Mesenchymal stem cell (in vitro differentiated cells and primary cell): ENCODE results near the gene TMSB4X.

Experiments
- DNase-seq: peaks from one replicate; pipeline ENCODE4 v3.0.0-alpha.2; 2013
- H2AFZ ChIP-seq: one replicate; pipeline ENCODE4 v1.6.1; 2013; ENCODE audit warnings: low read depth, mild to moderate bottlenecking, control low read depth, inconsistent platforms, low read length, moderate library complexity
- H2AK5ac ChIP-seq: 2 replicates; pipeline ENCODE4 v1.6.1; 2013; ENCODE audit warnings: low read length, moderate library complexity, mild to moderate bottlenecking, inconsistent platforms; ENCODE audit not compliant: severe bottlenecking
- H2BK120ac ChIP-seq: one replicate; pipeline ENCODE4 v1.6.1; 2013; ENCODE audit warnings: low read depth, mild to moderate bottlenecking, inconsistent platforms, low read length, moderate library complexity
- H2BK12ac ChIP-seq, 2 experiments: one replicate each; pipeline ENCODE4 v1.6.1; 2013; ENCODE audit warnings: inconsistent platforms in 2 of 2, low read length in 2 of 2, mild to moderate bottlenecking in 2 of 2, moderate library complexity in 2 of 2, control low read depth in 1 of 2
- H2BK15ac ChIP-seq: one replicate; pipeline ENCODE4 v1.6.1; 2013; ENCODE audit warnings: mild to moderate bottlenecking, low read depth, inconsistent platforms; ENCODE audit not compliant: poor library complexity, severe bottlenecking
- H2BK5ac ChIP-seq: 2 replicates; pipeline ENCODE4 v1.6.1; 2013; ENCODE audit warnings: low read depth, mild to moderate bottlenecking, low read length, control low read depth, inconsistent platforms; ENCODE audit not compliant: poor library complexity, severe bottlenecking
- H3K14ac ChIP-seq, 2 experiments: one replicate each; pipeline ENCODE4 v1.6.1; 2013; ENCODE audit warnings: inconsistent platforms in 2 of 2, low read length in 2 of 2, control low read depth in 1 of 2, mild to moderate bottlenecking in 1 of 2, moderate library complexity in 1 of 2
- H3K18ac ChIP-seq, 2 experiments: one replicate each; pipeline ENCODE4 v1.6.1; 2013; ENCODE audit warnings: inconsistent platforms in 2 of 2, low read length in 2 of 2, control low read depth in 1 of 2, low read depth in 1 of 2, mild to moderate bottlenecking in 1 of 2
- H3K23ac ChIP-seq, 2 experiments: one replicate each; pipeline ENCODE4 v1.6.1; 2013; ENCODE audit warnings: inconsistent platforms in 2 of 2, low read length in 2 of 2, mild to moderate bottlenecking in 2 of 2, moderate library complexity in 2 of 2, control low read depth in 1 of 2
- H3K27ac ChIP-seq: 2 replicates; pipeline ENCODE4 v1.5.1; 2013; ENCODE audit warnings: mild to moderate bottlenecking, moderate library complexity, low read length, control low read depth, inconsistent platforms; ENCODE audit not compliant: poor library complexity, severe bottlenecking
- H3K27me3 ChIP-seq, 2 experiments: 2 replicates each; pipeline versions ENCODE4 v1.6.1 to v1.7.0; 2013; ENCODE audit warnings: low read length in 2 of 2, mild to moderate bottlenecking in 2 of 2, moderate library complexity in 2 of 2, control low read depth in 1 of 2, inconsistent platforms in 1 of 2; ENCODE audit not compliant: control insufficient read depth in 1 of 2, insufficient read depth in 1 of 2
- H3K36me3 ChIP-seq, 2 experiments: 2 replicates each; pipeline versions ENCODE4 v1.6.1 to v1.7.0; 2013; ENCODE audit warnings: low read length in 2 of 2, control low read depth in 1 of 2, inconsistent platforms in 1 of 2, low read depth in 1 of 2, mild to moderate bottlenecking in 1 of 2; ENCODE audit not compliant: insufficient read depth in 2 of 2, control insufficient read depth in 1 of 2
- H3K4ac ChIP-seq, 2 experiments: one replicate each; pipeline ENCODE4 v1.6.1; 2013; ENCODE audit warnings: inconsistent platforms in 2 of 2, low read length in 2 of 2, mild to moderate bottlenecking in 2 of 2, moderate library complexity in 2 of 2, control low read depth in 1 of 2, low read depth in 1 of 2
- H3K4me1 ChIP-seq: 2 replicates; pipeline ENCODE4 v1.6.1; 2013; ENCODE audit warnings: low read depth, low read length, control low read depth; ENCODE audit not compliant: control insufficient read depth, insufficient read depth
- H3K4me2 ChIP-seq: 2 replicates; pipeline ENCODE4 v1.6.1; 2013; ENCODE audit warnings: low read length, mild to moderate bottlenecking, inconsistent platforms; ENCODE audit not compliant: poor library complexity, severe bottlenecking
- H3K4me3 ChIP-seq, 2 experiments: 2 replicates each; pipeline versions ENCODE4 v1.5.1 to v1.7.0; 2013; ENCODE audit warnings: low read length in 2 of 2, mild to moderate bottlenecking in 2 of 2, control low read depth in 1 of 2, low read depth in 1 of 2; ENCODE audit not compliant: insufficient read depth in 1 of 2
- H3K79me1 ChIP-seq: replicated peaks from 2 replicates; pipeline ENCODE4 v1.6.1; 2013; ENCODE audit warnings: mild to moderate bottlenecking, control low read depth, low read length, inconsistent platforms; ENCODE audit not compliant: poor library complexity, severe bottlenecking
- H3K9ac ChIP-seq: 2 replicates; pipeline ENCODE4 v1.7.0; 2013; ENCODE audit warnings: mild to moderate bottlenecking, low read length, moderate library complexity
- H3K9me3 ChIP-seq: 2 replicates; pipeline ENCODE4 v1.7.0; 2013; ENCODE audit warnings: mild to moderate bottlenecking, low read length; ENCODE audit not compliant: control insufficient read depth
- H4K8ac ChIP-seq: one replicate; pipeline ENCODE4 v1.6.1; 2013; ENCODE audit warnings: inconsistent platforms, mild to moderate bottlenecking, low read length, moderate library complexity
- H4K91ac ChIP-seq: one replicate; pipeline ENCODE4 v1.6.1; 2013; ENCODE audit warnings: mild to moderate bottlenecking, low read length, inconsistent platforms
- WGBS: methylation state at CpG from one replicate; pipeline ENCODE4 v1.1.7; 2013; ENCODE audit warnings: mixed read lengths; 5-methylcytosine and 5-hydroxymethylcytosine counted together

The TMSB4X gene

GRCh38 chrX:12991575-12991974, 16.7 kb downstream of the TMSB4X start:
- no peak overlapping the region for H3K18ac ChIP-seq
- H2AK5ac ChIP-seq, result no peak overlapping the region
- H3K9ac ChIP-seq, result no peak overlapping the region
- no peak overlapping the region for H2BK12ac ChIP-seq
- H2AFZ ChIP-seq, result no peak overlapping the region
- H2BK5ac ChIP-seq, result no peak overlapping the region
- H3K14ac ChIP-seq, result no peak overlapping the region
- no peak overlapping the region for H3K4ac ChIP-seq
- H4K91ac ChIP-seq, result no peak overlapping the region
- H3K27ac ChIP-seq, result no peak overlapping the region
- peak overlapping the region; percentile 28 for H4K8ac ChIP-seq
- no peak overlapping the region for H3K4me3 ChIP-seq
- H2BK120ac ChIP-seq, result no peak overlapping the region
- H3K4me1 ChIP-seq, result no peaks in the 10 kb centered on the region
- H3K27me3 ChIP-seq, result peaks cover 0 to 12% of the 10 kb centered on the region in 2 experiments
- no peak overlapping the region for H3K23ac ChIP-seq
- no peak for DNase-seq
- H2BK15ac ChIP-seq, result no peak overlapping the region
- H3K9me3 ChIP-seq, result no peaks in the 10 kb centered on the region
- 100% methylated on average over 1 of the region's 3 CpGs for WGBS
- no peaks in the 10 kb centered on the region for H3K36me3 ChIP-seq
- H3K4me2 ChIP-seq, result no peak overlapping the region
- no peaks in the 10 kb centered on the region for H3K79me1 ChIP-seq

GRCh38 chrX:12992544-12993118, 17.7 kb downstream of the TMSB4X start:
- no peak overlapping the region for H3K23ac ChIP-seq
- no CpG with 5 or more reads among the region's 4 CpGs for WGBS
- H3K4ac ChIP-seq, result no peak overlapping the region
- H3K27ac ChIP-seq, result no peak overlapping the region
- H2AFZ ChIP-seq, result no peak overlapping the region
- DNase-seq, result no peak
- H3K4me1 ChIP-seq, result no peaks in the 10 kb centered on the region
- H3K14ac ChIP-seq, result no peak overlapping the region
- H3K4me2 ChIP-seq, result no peak overlapping the region
- H3K4me3 ChIP-seq, result no peak overlapping the region
- H3K79me1 ChIP-seq, result no peaks in the 10 kb centered on the region
- no peak overlapping the region for H3K18ac ChIP-seq
- H2AK5ac ChIP-seq, result no peak overlapping the region
- H3K36me3 ChIP-seq, result no peaks in the 10 kb centered on the region
- no peak overlapping the region for H2BK5ac ChIP-seq
- H2BK120ac ChIP-seq, result no peak overlapping the region
- H2BK15ac ChIP-seq, result no peak overlapping the region
- no peak overlapping the region for H2BK12ac ChIP-seq
- no peak overlapping the region for H3K9ac ChIP-seq
- peaks cover 0 to 13% of the 10 kb centered on the region in 2 experiments for H3K27me3 ChIP-seq
- no peak overlapping the region for H4K8ac ChIP-seq
- H3K9me3 ChIP-seq, result no peaks in the 10 kb centered on the region
- no peak overlapping the region for H4K91ac ChIP-seq

DNA sequence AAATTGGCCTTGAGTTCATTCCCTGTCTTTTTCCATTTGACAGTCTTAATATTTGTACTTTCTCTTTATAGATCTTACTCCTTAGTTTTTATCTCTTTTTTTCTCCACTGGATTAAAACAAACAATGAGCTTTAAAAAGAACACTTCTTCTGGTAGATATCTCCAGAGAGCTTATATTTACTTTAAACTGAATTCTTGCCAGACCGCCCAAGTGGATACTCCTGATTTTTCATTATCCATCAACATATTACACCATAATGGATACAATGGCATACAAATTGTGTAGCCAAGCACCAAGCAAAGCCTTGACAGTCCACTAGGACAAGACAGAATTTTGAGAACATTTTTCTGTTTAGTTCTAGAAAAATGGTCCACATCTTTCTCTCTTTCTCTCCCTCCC, 18.9 kb downstream of the TMSB4X start:
- no peak overlapping the region for H3K14ac ChIP-seq
- no peak overlapping the region for H3K23ac ChIP-seq
- no peak overlapping the region for H2AK5ac ChIP-seq
- H3K9ac ChIP-seq, result no peak overlapping the region
- H3K4ac ChIP-seq, result no peak overlapping the region
- no peak overlapping the region for H3K18ac ChIP-seq
- no peaks in the 10 kb centered on the region for H3K4me1 ChIP-seq
- no peaks in the 10 kb centered on the region for H3K36me3 ChIP-seq
- H3K27ac ChIP-seq, result no peak overlapping the region
- no peak overlapping the region for H2BK12ac ChIP-seq
- no peak overlapping the region for H4K91ac ChIP-seq
- no peak overlapping the region for H3K4me2 ChIP-seq
- 100% methylated on average over 1 of the region's 1 CpG for WGBS
- H2BK5ac ChIP-seq, result no peak overlapping the region
- no peak overlapping the region for H2AFZ ChIP-seq
- no peak overlapping the region for H3K4me3 ChIP-seq
- no peak overlapping the region for H2BK120ac ChIP-seq
- DNase-seq, result no peak
- no peak overlapping the region for H4K8ac ChIP-seq
- peaks cover 0 to 20% of the 10 kb centered on the region in 2 experiments for H3K27me3 ChIP-seq
- no peak overlapping the region for H2BK15ac ChIP-seq
- no peaks in the 10 kb centered on the region for H3K79me1 ChIP-seq
- H3K9me3 ChIP-seq, result no peaks in the 10 kb centered on the region

GRCh38 chrX:12994321-12994720, 19.4 kb downstream of the TMSB4X start:
- WGBS, result 94% methylated on average over 4 of the region's 4 CpGs

More at GRCh38 chrX:12994321-12994720, 19.4 kb downstream of the TMSB4X start:
- Histone ChIP-seq H2BK120ac (no peak overlapping the region), H3K79me1 (no peaks in the 10 kb centered on the region), H3K4ac (no peak overlapping the region), H3K27ac (no peak overlapping the region), H3K14ac (no peak overlapping the region), H2BK12ac (no peak overlapping the region), H3K27me3 (peaks cover 0 to 23% of the 10 kb centered on the region in 2 experiments), H4K8ac (no peak overlapping the region), H2BK5ac (no peak overlapping the region), H2BK15ac (no peak overlapping the region), H3K4me2 (no peak overlapping the region), H2AK5ac (no peak overlapping the region), H3K23ac (no peak overlapping the region), H3K9me3 (no peaks in the 10 kb centered on the region), H3K4me1 (no peaks in the 10 kb centered on the region), H3K36me3 (no peaks in the 10 kb centered on the region), H2AFZ (no peak overlapping the region), H4K91ac (no peak overlapping the region), H3K4me3 (no peak overlapping the region), H3K9ac (no peak overlapping the region), H3K18ac (no peak overlapping the region)
- no peak for DNase-seq
